Nephron progenitor cell (in vitro differentiated cells): Measurements from ENCODE around the gene HS3ST2.

Experiments
- DNase-seq: peaks from one replicate; pipeline ENCODE4 v3.0.0; 2021
- H3K27ac Mint-ChIP-seq: 2 replicates; pipeline ENCODE4 v1.8.0; 2021; ENCODE audit warnings: mild to moderate bottlenecking, moderate library complexity, mixed read lengths
- H3K27me3 Mint-ChIP-seq: 2 replicates; pipeline ENCODE4 v1.8.0; 2021; ENCODE audit warnings: mild to moderate bottlenecking, low read depth, mixed read lengths; ENCODE audit not compliant: poor library complexity
- H3K36me3 Mint-ChIP-seq: 2 replicates; pipeline ENCODE4 v1.8.0; 2021; ENCODE audit warnings: low read depth, mixed read lengths
- H3K4me1 Mint-ChIP-seq: 2 replicates; pipeline ENCODE4 v1.8.0; 2021; ENCODE audit warnings: mixed read lengths
- H3K4me3 Mint-ChIP-seq: 2 replicates; pipeline ENCODE4 v1.8.0; 2021; ENCODE audit warnings: mild to moderate bottlenecking, moderate library complexity, mixed read lengths
- H3K9me3 Mint-ChIP-seq: 2 replicates; pipeline ENCODE4 v1.8.0; 2021; ENCODE audit warnings: mild to moderate bottlenecking, moderate library complexity, mixed read lengths
- CTCF ChIP-seq: fragments of 200-600 bp; sonication (generic); IDR thresholded peaks from 2 replicates; pipeline ENCODE4 v1.5.0; 2021; ENCODE audit warnings: antibody characterized with exemption

The HS3ST2 gene

DNA sequence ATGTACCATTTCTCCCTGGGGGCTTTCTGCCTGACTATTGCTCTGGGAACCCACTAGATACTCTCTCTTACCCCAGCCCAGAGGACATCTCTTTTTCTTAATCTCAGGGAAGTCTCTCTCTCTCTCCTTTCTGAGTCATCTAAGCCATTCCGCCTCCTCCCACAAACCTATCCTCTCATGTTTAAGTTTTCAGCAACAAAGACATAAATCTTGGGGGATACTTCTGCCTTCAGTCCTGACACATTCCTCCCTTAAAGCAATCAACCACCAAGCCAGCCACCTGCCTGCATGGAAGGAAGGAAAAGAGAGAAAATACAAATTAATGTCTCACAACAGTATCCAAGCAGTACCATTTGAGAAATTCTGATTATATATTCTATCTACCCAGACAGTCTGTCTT, 128.8 kb downstream of the HS3ST2 start:
- H3K4me3 Mint-ChIP-seq, result no peak overlapping the region
- no peaks in the 10 kb centered on the region for H3K36me3 Mint-ChIP-seq
- H3K27ac Mint-ChIP-seq, result no peak overlapping the region
- peaks cover 28% of the 10 kb centered on the region for H3K27me3 Mint-ChIP-seq
- no peak for TF ChIP-seq CTCF
- no peak for DNase-seq
- no peaks in the 10 kb centered on the region for H3K9me3 Mint-ChIP-seq
- peaks cover 14% of the 10 kb centered on the region for H3K4me1 Mint-ChIP-seq

DNA sequence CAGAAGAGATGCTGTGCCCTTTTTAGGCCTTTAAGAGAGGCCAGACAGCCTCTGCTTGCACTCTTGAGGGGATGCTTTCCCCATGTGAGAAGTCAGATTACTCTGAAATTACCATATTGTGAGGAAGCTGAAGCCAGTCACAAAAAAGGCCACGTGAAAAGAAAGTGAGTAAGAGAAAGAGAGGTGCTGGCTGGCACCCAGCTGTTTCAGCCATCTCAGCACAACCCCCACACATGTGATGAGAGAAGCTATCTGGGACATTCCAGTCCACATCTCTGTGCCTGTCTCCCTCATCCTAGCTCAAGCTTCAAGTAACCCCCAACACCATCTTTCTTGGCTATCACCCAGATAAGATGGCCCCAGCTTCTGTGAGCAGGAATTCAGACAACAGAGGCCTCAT, 131.4 kb downstream of the HS3ST2 start:
- Mint-ChIP-seq H3K27me3 (peaks cover 30% of the 10 kb centered on the region), H3K4me3 (no peak overlapping the region), H3K9me3 (no peaks in the 10 kb centered on the region), H3K36me3 (no peaks in the 10 kb centered on the region), H3K27ac (no peak overlapping the region), H3K4me1 (peaks cover 14% of the 10 kb centered on the region)
- no peak for TF ChIP-seq CTCF
- no peak for DNase-seq

GRCh38 chr16:22946433-22946832, 132.5 kb downstream of the HS3ST2 start:
- Mint-ChIP-seq H3K27ac (no peak overlapping the region), H3K4me3 (no peak overlapping the region), H3K36me3 (no peaks in the 10 kb centered on the region), H3K4me1 (peaks cover 14% of the 10 kb centered on the region), H3K9me3 (no peaks in the 10 kb centered on the region), H3K27me3 (peaks cover 36% of the 10 kb centered on the region)
- no peak for DNase-seq
- no peak for TF ChIP-seq CTCF

DNA sequence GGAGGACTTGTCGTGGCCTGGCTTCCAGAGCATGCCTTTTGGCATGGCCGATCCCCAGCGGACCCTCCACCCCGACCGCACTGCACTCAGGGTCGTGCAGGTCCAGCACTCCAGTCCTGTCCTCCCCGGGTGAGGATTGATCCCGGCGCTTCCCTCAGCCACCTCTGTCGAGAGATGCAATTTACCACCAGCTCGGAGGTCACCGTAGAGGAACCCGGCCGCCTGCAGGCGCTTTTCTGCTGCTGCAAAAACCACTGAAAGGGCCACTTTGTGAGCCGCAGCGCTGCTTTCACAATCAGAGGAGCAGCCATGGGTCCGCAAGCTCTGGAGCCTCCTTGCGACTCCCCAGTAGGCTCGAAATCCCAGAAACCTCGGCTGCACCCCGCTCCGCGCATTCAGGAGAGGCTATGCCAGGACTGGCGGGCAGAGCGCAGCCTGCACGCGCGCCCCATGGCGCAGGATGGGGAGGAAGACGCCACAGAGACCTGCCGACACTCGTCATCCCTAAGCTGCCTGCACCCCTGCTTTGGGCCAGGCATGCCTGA, 134.2 kb downstream of the HS3ST2 start:
- no peak for TF ChIP-seq CTCF
- Mint-ChIP-seq H3K4me3 (no peak overlapping the region), H3K36me3 (no peaks in the 10 kb centered on the region), H3K9me3 (no peaks in the 10 kb centered on the region), H3K4me1 (peaks cover 7% of the 10 kb centered on the region), H3K27me3 (peaks cover 32% of the 10 kb centered on the region), H3K27ac (no peak overlapping the region)
- DNase-seq, result no peak

GRCh38 chr16:22948603-22949368, 134.8 kb downstream of the HS3ST2 start:
- peaks cover 37% of the 10 kb centered on the region for H3K27me3 Mint-ChIP-seq
- peak; percentile 57 for TF ChIP-seq CTCF
- no peaks in the 10 kb centered on the region for H3K9me3 Mint-ChIP-seq
- H3K4me3 Mint-ChIP-seq, result no peak overlapping the region
- DNase-seq, result peak; percentile 62
- no peak overlapping the region for H3K27ac Mint-ChIP-seq
- no peaks in the 10 kb centered on the region for H3K36me3 Mint-ChIP-seq
- peaks cover 7% of the 10 kb centered on the region for H3K4me1 Mint-ChIP-seq
